Hepatocyte (in vitro differentiated cells): ENCODE data around the gene PLXNB1. TPM values are rescaled to one million over a fixed set of nuclear protein-coding genes. Genes with fewer than 3 reads are reported as not detected.

ENCODE experiments used
- DNase-seq: peaks from one replicate; pipeline ENCODE4 v3.0.0-alpha.2; 2016; ENCODE audit warnings: low spot score
- H2AFZ ChIP-seq: fragments of 200-600 bp; sonication (generic); 2 replicates; pipeline ENCODE4 v1.6.0; 2016; ENCODE audit warnings: antibody characterized with exemption, mild to moderate bottlenecking
- H3K27ac ChIP-seq: fragments of 200-600 bp; sonication (generic); 2 replicates; pipeline ENCODE4 v1.5.1; 2016; ENCODE audit warnings: mild to moderate bottlenecking
- H3K27me3 ChIP-seq: fragments of 200-600 bp; sonication (generic); 2 replicates; pipeline ENCODE4 v1.6.1; 2016
- H3K36me3 ChIP-seq: fragments of 200-600 bp; sonication (generic); replicated peaks from 2 replicates; pipeline ENCODE4 v1.5.1; 2016; ENCODE audit warnings: low read depth; ENCODE audit not compliant: insufficient read depth
- H3K4me1 ChIP-seq: fragments of 200-600 bp; sonication (generic); 2 replicates; pipeline ENCODE4 v1.5.1; 2016; ENCODE audit warnings: mild to moderate bottlenecking, moderate library complexity; ENCODE audit not compliant: insufficient read depth
- H3K4me2 ChIP-seq: fragments of 200-600 bp; sonication (generic); 2 replicates; pipeline ENCODE4 v1.6.0; 2016
- H3K4me3 ChIP-seq: fragments of 200-600 bp; sonication (generic); 2 replicates; pipeline ENCODE4 v1.5.1; 2016; ENCODE audit warnings: mild to moderate bottlenecking
- H3K79me2 ChIP-seq: fragments of 200-600 bp; sonication (generic); 2 replicates; pipeline ENCODE4 v1.6.0; 2017; ENCODE audit warnings: mild to moderate bottlenecking
- H3K9me2 ChIP-seq: fragments of 200-600 bp; sonication (generic); replicated peaks from 2 replicates; pipeline ENCODE4 v1.6.0; 2017; ENCODE audit warnings: mild to moderate bottlenecking; ENCODE audit not compliant: insufficient read depth
- H3K9me3 ChIP-seq: fragments of 200-600 bp; sonication (generic); 2 replicates; pipeline ENCODE4 v1.5.1; 2016; ENCODE audit warnings: low read depth, mild to moderate bottlenecking
- H4K20me1 ChIP-seq: fragments of 200-600 bp; sonication (generic); 2 replicates; pipeline ENCODE4 v1.6.0; 2016; ENCODE audit warnings: mild to moderate bottlenecking; ENCODE audit not compliant: insufficient read depth, poor library complexity, severe bottlenecking
- EZH2 ChIP-seq: fragments of 200-600 bp; sonication (generic); IDR thresholded peaks from 2 replicates; pipeline ENCODE4 v1.6.1; 2016; ENCODE audit warnings: antibody characterized with exemption, mild to moderate bottlenecking, borderline replicate concordance
- EZH2phosphoT487 ChIP-seq: fragments of 200-600 bp; sonication (generic); IDR thresholded peaks from one replicate; pipeline ENCODE4 v1.6.1; 2018; ENCODE audit warnings: antibody characterized with exemption, mild to moderate bottlenecking, low read depth, moderate library complexity; ENCODE audit not compliant: unreplicated experiment, severe bottlenecking
- WGBS: methylation state at CpG from one replicate; pipeline ENCODE4 v1.1.6; 2016; ENCODE audit warnings: low lambda C conversion rate; ENCODE audit errors: missing lambda C conversion rate; 5-methylcytosine and 5-hydroxymethylcytosine counted together
- polyA plus RNA-seq: library from polyadenylated mRNA; unstranded; fragments of >200 nt; fragmentation: Nextera tagmentation; extraction: Ambion mirVana; gene quantifications from 2 replicates; pipeline ENCODE4 v1.2.1, GENCODE V29; 2016
- total RNA-seq: library from RNA; depleted of rRNA; stranded (reverse); fragments of >200 nt; gene quantifications from 2 replicates; pipeline ENCODE4 v1.2.3, GENCODE V29; 2014
- TF ChIP-seq, protein P1 (sequence below): fragments of 200-600 bp; sonication (generic); IDR thresholded peaks from 2 replicates; pipeline ENCODE4 v1.5.1; 2016; ENCODE audit warnings: antibody characterized with exemption, mild to moderate bottlenecking; ENCODE audit not compliant: poor library complexity

Gene PLXNB1
- total and polyA plus RNA-seq, 2 experiments from 2014 or later = 71.3 to 74.5 TPM

DNA sequence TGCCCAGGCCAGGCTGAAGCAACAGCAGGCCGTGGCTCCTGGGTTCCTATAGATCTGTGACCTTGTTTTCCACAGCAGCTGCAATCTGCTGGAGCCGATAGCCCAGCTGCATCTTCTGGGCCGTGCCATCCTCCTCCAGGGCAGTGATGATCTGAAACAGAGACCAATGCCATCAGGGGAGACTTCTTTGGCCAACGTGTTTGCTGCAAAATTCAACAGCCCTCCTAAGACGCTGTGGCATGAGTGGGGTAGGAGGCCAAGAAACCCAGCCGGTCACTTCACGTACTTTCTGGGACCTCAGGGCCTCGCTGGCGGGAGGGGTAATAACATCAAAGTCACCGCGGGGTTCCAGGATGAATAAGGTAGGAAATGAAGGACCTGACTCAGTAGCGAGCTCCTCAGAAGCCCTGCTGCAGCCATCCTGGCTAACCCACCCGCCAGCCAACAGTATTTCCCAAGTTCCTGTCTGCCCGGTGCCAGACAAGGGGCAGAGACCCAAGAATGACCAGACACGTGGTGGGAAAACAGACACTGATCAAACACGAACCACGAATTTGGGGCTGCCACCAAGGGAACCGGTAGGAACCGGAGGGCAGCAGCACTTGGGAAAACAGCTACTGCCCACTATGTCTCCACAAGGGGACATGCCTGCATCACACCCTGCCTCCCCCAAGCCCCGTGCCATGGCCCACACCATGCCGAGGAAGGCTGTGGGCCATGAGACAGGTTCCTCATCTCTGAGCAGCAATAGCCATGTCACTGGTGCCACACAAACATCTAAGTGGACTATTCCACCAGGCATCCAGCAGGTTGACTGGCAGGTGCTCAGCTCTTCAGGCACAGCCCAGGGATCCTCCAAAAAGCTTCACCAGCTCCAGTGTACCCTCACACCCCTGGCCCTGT, 25.2 kb downstream of the PLXNB1 start:
- Histone ChIP-seq H3K4me1 (no peaks in the 10 kb centered on the region), H3K36me3 (no peaks in the 10 kb centered on the region), H3K9me2 (no peaks in the 10 kb centered on the region), H3K27ac (no peak overlapping the region), H3K4me2 (no peak overlapping the region), H3K9me3 (no peaks in the 10 kb centered on the region), H2AFZ (no peak overlapping the region), H3K27me3 (no peaks in the 10 kb centered on the region), H4K20me1 (no peaks in the 10 kb centered on the region), H3K4me3 (no peak overlapping the region), H3K79me2 (no peaks in the 10 kb centered on the region)
- TF ChIP-seq EZH2phosphoT487 (no peak), EZH2 (no peak)
- TF ChIP-seq, protein P1, sequence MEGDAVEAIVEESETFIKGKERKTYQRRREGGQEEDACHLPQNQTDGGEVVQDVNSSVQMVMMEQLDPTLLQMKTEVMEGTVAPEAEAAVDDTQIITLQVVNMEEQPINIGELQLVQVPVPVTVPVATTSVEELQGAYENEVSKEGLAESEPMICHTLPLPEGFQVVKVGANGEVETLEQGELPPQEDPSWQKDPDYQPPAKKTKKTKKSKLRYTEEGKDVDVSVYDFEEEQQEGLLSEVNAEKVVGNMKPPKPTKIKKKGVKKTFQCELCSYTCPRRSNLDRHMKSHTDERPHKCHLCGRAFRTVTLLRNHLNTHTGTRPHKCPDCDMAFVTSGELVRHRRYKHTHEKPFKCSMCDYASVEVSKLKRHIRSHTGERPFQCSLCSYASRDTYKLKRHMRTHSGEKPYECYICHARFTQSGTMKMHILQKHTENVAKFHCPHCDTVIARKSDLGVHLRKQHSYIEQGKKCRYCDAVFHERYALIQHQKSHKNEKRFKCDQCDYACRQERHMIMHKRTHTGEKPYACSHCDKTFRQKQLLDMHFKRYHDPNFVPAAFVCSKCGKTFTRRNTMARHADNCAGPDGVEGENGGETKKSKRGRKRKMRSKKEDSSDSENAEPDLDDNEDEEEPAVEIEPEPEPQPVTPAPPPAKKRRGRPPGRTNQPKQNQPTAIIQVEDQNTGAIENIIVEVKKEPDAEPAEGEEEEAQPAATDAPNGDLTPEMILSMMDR = no peak
- no peak for DNase-seq
- WGBS = 96% methylated on average over 21 of the region's 21 CpGs

- H3K27ac ChIP-seq = no peak overlapping the region
- no peaks in the 10 kb centered on the region for H3K9me2 ChIP-seq
- TF ChIP-seq EZH2phosphoT487 (no peak), EZH2 (no peak)
- TF ChIP-seq, protein P1 = no peak
- H3K36me3 ChIP-seq = no peaks in the 10 kb centered on the region
- H3K9me3 ChIP-seq = no peaks in the 10 kb centered on the region
- H3K4me1 ChIP-seq = no peaks in the 10 kb centered on the region
- no peak for DNase-seq
- WGBS = 97% methylated on average over 15 of the region's 15 CpGs
- no peaks in the 10 kb centered on the region for H3K79me2 ChIP-seq
- H4K20me1 ChIP-seq = no peaks in the 10 kb centered on the region
- H2AFZ ChIP-seq = no peak overlapping the region
- H3K27me3 ChIP-seq = no peaks in the 10 kb centered on the region
- no peak overlapping the region for H3K4me2 ChIP-seq
- H3K4me3 ChIP-seq = no peak overlapping the region
Observed at GRCh38 chr3:48403533-48404439, 26.1 kb downstream of the PLXNB1 start.

DNA sequence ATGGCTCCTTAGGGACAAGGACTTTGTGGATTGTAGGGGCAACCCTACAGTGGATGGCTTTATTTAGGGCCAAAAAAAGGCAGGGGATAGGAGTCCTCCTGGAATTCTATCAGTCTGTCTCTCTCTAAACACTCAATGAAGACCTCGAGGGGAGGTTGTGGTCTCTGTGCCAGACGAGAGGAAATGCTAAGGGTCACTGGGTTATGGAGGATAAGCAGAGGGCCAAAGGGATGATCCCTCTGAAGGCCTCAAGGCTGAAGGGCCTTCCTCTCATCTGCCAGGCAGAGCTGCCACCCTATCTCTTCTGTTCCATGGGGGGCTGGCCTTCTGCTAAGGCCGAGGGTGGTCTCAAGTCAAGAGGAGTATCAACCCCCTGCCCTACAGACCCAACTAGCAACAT, 27.0 kb downstream of the PLXNB1 start:
- no peak for DNase-seq
- H4K20me1 ChIP-seq = no peaks in the 10 kb centered on the region
- H3K4me3 ChIP-seq = no peak overlapping the region
- H3K9me2 ChIP-seq = no peaks in the 10 kb centered on the region
- TF ChIP-seq EZH2 (no peak), EZH2phosphoT487 (no peak)
- TF ChIP-seq, protein P1 = no peak
- H3K9me3 ChIP-seq = no peaks in the 10 kb centered on the region
- no peaks in the 10 kb centered on the region for H3K36me3 ChIP-seq
- no peak overlapping the region for H2AFZ ChIP-seq
- WGBS = 81% methylated on average over 3 of the region's 3 CpGs
- no peaks in the 10 kb centered on the region for H3K4me1 ChIP-seq
- no peak overlapping the region for H3K4me2 ChIP-seq
- H3K79me2 ChIP-seq = no peaks in the 10 kb centered on the region
- H3K27ac ChIP-seq = no peak overlapping the region
- H3K27me3 ChIP-seq = no peaks in the 10 kb centered on the region
